Stimulated activated naive CD8-positive, alpha-beta T cell treated with anti-CD3 and anti-CD28 coated beads, Interleukin-15, amount 100 ng/mL, for 72 hours (primary cell): Measurements from ENCODE around the gene PLEKHA8.

Source experiments
- ATAC-seq: fragments of 150-1000 bp; cut with Tn5 transposase; 2 replicates; pipeline ENCODE4 v1.10.0; 2021; ENCODE audit warnings: mild to moderate bottlenecking, moderate library complexity
- DNase-seq, 2 donors: peaks; one replicate each; pipeline ENCODE4 v3.0.0; 2021 to 2022
- H3K27ac Mint-ChIP-seq, 2 donors: one replicate each; pipeline ENCODE4 v1.8.0; 2022; ENCODE audit warnings: mild to moderate bottlenecking in 2 of 2, mixed read lengths in 2 of 2, moderate library complexity in 2 of 2
- H3K27me3 Mint-ChIP-seq: one replicate; pipeline ENCODE4 v1.8.0; 2022; ENCODE audit warnings: mixed read lengths
- H3K4me1 Mint-ChIP-seq: one replicate; pipeline ENCODE4 v1.8.0; 2022; ENCODE audit warnings: mild to moderate bottlenecking, mixed read lengths
- H3K4me3 Mint-ChIP-seq, 2 donors: one replicate each; pipeline ENCODE4 v1.8.0; 2022; ENCODE audit warnings: mild to moderate bottlenecking in 2 of 2, mixed read lengths in 2 of 2, moderate library complexity in 1 of 2
- H3K9me3 Mint-ChIP-seq, 2 donors: one replicate each; pipeline ENCODE4 v1.8.0; 2022; ENCODE audit warnings: mixed read lengths in 2 of 2

PLEKHA8 gene

DNA sequence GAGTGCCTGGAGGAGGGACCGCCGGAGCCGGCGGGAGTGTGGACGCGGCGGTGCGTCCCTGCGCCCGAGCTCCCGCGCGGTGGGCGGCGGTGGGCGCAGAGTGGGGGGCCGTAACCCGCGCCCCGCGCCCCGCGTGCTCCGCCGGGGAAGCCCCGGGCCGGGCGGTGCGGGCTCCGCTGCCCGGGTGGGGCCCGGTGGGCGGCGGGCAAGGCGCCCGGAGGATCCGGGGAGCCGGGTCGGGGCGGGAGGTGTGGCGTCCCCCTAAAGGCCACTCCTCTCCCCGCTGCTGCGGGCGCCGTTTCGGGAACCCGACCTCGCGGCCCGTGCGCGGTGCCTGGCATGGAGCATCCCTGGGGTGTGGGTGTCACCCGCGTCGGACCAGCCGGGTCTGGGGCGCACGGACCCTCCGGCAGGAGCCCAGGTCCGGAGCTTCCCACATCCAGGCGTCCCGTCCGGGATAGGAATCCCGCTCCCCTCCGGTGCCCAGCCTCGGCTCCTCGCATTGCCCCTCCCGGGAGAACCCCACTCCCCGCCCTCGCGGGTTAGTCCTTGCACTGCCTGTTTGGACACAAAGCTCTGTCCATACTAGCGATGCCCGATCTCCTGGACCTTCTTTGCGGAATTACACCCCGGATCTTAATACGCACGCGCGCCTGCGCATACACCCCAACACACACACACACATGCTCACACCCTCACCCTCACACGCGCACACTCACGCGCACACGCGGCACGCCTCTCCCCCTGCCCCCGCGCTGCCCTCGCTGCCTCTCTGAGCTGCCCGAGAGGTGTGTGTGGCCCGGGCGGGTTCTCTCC is 107.3 kb downstream of the PLEKHA8 start:
- H3K9me3 Mint-ChIP-seq: no peaks in the 10 kb centered on the region
- peak; percentile 37 to 46 for DNase-seq
- peaks cover 10% of the 10 kb centered on the region for H3K4me1 Mint-ChIP-seq
- peak overlapping the region; percentile 53 to 78 for H3K27ac Mint-ChIP-seq
- peak; percentile 61 for ATAC-seq
- H3K27me3 Mint-ChIP-seq: peaks cover 17% of the 10 kb centered on the region
- peak overlapping the region; percentile 85 to 87 for H3K4me3 Mint-ChIP-seq

DNA sequence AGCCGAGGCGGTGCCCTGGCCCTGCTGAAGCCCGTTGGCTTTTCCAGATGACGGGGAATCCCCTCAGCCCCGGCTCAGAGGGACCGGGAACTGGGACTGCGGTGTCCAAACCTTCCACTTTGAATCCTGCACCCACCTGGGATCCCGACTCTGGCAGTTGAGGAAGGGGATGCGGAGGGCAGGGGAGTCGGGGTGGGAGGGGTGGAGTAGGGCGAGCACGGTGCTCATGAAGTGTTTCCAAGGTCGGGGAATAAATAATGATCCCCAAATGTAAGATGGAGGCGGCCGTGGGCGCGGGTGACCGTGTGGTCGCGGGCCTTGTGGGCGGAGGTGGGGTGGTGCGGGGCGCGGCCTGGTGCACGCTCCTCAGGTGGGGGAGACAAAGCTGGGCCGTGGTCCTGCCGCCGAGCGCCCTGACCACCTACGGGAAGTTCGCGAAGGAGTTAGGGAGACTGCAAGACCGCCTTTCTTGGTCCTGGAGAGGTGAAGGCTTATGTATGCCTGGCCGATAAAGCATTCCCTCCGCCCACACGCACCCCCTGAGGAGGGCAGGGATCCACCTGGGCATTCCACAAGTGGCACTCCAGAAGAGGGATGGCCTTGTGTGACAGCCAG is 108.0 kb downstream of the PLEKHA8 start:
- H3K9me3 Mint-ChIP-seq: no peaks in the 10 kb centered on the region
- no peak for ATAC-seq
- peaks cover 17% of the 10 kb centered on the region for H3K27me3 Mint-ChIP-seq
- no peak for DNase-seq
- peak overlapping the region; percentile 53 to 78 for H3K27ac Mint-ChIP-seq
- peaks cover 10% of the 10 kb centered on the region for H3K4me1 Mint-ChIP-seq
- peak overlapping the region; percentile 85 to 87 for H3K4me3 Mint-ChIP-seq

DNA sequence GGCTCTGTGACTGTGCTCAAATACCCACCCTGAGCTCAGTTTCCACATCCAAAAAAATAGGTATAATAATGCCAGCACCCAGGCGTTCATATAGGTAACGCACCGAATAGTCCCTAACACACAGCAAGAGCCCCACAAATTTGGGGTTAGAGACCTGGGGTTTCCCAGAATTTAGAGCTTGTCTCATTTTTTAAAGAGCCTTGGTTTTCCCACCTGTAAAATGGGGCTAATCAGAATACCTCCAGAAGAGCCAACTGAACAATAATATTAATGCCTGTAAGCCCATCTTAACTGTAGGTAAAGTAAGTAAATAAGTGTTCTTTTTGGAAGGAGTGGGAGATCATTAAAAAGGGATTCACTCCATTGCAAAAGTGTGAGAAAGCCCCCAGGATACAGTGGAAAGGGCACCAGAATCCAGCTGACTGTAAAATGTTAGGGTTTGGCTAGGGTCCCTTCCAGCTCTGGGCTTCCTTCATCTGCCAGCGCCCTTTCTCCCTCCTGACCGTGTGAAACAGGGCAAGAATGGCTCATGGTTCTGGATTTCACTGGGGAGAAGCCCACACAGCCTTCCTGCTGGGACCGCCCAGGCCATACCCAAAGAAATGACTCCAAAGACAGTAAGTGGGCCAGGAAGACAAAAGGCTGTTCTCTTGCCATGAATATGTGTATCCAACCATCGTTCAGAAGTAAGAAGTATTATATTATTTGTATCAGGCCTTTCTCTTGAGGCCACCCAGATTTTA is 108.7 kb downstream of the PLEKHA8 start:
- Mint-ChIP-seq H3K9me3 (no peaks in the 10 kb centered on the region), H3K27me3 (peaks cover 15% of the 10 kb centered on the region), H3K4me3 (peak overlapping the region in 1 of 2 donors; percentile 85), H3K4me1 (peaks cover 10% of the 10 kb centered on the region), H3K27ac (no peak overlapping the region)
- no peak for ATAC-seq
- no peak for DNase-seq

- Mint-ChIP-seq H3K9me3 (no peaks in the 10 kb centered on the region), H3K4me1 (peaks cover 10% of the 10 kb centered on the region), H3K4me3 (no peak overlapping the region), H3K27ac (no peak overlapping the region), H3K27me3 (no peaks in the 10 kb centered on the region)
- ATAC-seq (no peak), DNase-seq (no peak)
Measured at GRCh38 chr7:30139836-30140384, 111.7 kb downstream of the PLEKHA8 start.

GRCh38 chr7:30140456-30140855 is 112.2 kb downstream of the PLEKHA8 start:
- Mint-ChIP-seq H3K27me3 (no peaks in the 10 kb centered on the region), H3K27ac (no peak overlapping the region), H3K4me3 (no peak overlapping the region), H3K4me1 (peaks cover 10% of the 10 kb centered on the region), H3K9me3 (no peaks in the 10 kb centered on the region)
- no peak for ATAC-seq
- DNase-seq: no peak

DNA sequence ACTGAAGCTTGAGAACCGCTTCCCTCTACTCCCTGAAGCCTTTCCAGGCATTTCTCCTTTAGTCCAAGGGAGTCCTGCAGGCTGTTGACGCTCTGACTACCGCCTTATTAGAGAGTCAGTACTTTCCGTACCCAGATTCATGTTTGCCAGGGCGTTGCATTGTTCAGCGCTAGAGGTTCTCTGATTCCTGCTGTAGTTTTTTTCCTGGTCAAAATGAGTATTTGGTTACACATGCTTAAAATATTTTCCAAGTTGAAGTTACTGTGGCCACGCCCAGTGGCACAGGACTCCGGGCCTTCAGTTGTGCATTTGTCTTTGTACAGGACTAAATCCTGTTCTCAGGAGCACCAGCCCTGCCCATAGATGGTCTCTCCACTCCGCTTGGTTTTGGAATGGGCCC is 114.5 kb downstream of the PLEKHA8 start:
- Mint-ChIP-seq H3K27me3 (no peaks in the 10 kb centered on the region), H3K27ac (no peak overlapping the region), H3K9me3 (no peaks in the 10 kb centered on the region), H3K4me1 (peaks cover 5% of the 10 kb centered on the region), H3K4me3 (no peak overlapping the region)
- ATAC-seq (no peak), DNase-seq (no peak)

- H3K27ac Mint-ChIP-seq: no peak overlapping the region
- no peaks in the 10 kb centered on the region for H3K27me3 Mint-ChIP-seq
- no peaks in the 10 kb centered on the region for H3K9me3 Mint-ChIP-seq
- no peak overlapping the region for H3K4me3 Mint-ChIP-seq
- peaks cover 5% of the 10 kb centered on the region for H3K4me1 Mint-ChIP-seq
- no peak for DNase-seq
- ATAC-seq: peak; percentile 75
Measured at GRCh38 chr7:30143748-30144251, 115.6 kb downstream of the PLEKHA8 start.

DNA sequence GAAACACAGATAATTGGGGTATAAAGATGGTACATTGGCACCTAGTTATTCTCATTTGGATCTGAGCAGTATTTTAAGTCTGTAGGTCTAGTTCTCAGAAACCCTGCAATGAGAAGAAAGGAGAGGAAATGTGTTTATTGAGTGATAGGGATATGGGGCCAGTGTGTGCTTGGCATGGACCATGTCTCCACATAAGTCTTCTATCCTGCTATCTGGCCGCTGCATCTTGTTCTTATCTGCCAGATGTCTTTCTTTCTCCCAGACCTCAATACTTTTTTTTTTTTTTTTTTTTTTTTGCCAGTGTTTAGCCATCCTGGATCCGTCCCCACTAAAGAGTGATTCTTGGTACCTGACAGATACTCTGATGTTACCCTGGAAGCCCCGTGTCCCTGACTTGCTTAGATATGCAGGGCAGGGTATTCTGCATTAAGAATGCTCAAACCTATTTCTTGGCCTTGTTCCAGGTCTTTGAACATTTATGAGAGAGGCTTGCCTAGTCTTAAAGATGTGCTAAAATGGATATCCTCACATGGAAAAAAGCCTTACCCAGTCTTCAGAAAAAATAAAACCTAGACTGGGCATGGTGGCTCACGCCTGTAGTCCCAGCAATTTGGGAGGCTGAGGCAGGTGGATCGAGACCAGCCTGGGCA is 116.6 kb downstream of the PLEKHA8 start:
- Mint-ChIP-seq H3K4me3 (no peak overlapping the region), H3K27ac (no peak overlapping the region)
- DNase-seq: no peak

DNA sequence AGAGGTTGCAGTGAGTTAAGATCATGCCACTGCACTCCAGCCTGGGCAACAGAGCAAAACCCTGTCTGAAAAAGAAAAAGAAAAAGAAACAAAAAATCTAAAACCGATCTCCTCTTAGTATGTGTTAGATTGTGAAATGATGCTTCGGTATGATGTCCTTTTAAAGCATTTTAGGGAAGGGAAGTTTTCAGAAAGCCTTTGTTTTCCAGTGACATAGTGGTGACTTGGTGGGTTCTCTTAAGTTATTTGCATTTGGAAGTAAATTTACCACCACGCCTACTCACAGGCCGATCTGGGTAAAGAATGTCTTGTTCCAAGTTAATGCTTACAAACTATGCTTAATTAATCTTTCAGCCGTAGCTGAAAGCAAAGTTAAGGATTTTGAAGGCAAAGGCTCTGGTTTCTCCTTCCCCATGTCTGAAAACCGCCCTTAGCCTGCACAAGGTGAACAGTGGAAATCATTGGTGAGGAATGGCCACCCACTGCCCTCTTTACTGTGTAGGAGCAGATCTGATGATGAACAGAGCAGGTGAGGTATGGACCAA is 117.3 kb downstream of the PLEKHA8 start:
- Mint-ChIP-seq H3K27me3 (no peaks in the 10 kb centered on the region), H3K4me1 (peaks cover 5% of the 10 kb centered on the region), H3K9me3 (no peaks in the 10 kb centered on the region), H3K4me3 (no peak overlapping the region), H3K27ac (no peak overlapping the region)
- no peak for ATAC-seq
- no peak for DNase-seq

More for the DNA sequence above, 116.6 kb downstream of the PLEKHA8 start:
- peaks cover 5% of the 10 kb centered on the region for H3K4me1 Mint-ChIP-seq
- no peaks in the 10 kb centered on the region for H3K9me3 Mint-ChIP-seq
- no peak for ATAC-seq
- H3K27me3 Mint-ChIP-seq: no peaks in the 10 kb centered on the region

DNA sequence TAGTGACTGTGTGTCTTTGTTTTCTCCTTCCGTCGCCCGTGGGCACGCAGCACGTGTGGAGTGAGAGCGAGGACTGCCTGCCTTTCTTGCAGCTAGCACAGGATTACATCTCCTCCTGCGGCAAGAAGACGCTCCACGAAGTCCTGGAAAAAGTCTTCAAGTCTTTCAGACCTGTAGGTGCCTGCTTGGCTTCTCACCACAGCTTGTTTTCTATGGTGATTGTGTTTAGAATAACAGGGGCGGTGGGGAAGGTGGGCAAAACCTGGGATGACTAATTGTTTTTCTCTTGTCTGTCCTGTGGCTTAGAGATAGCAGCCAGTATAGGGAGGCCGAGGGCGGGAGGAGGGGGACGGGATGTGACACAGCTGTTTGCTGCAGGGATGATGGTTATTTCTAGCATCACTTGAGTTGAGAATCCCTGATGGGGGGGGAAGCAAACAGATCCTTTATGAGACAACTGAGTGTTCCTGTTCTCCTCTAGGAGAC is 118.0 kb downstream of the PLEKHA8 start:
- Mint-ChIP-seq H3K9me3 (no peaks in the 10 kb centered on the region), H3K4me3 (no peak overlapping the region), H3K27ac (no peak overlapping the region), H3K27me3 (no peaks in the 10 kb centered on the region), H3K4me1 (peaks cover 5% of the 10 kb centered on the region)
- ATAC-seq (no peak), DNase-seq (no peak)

GRCh38 chr7:30147223-30147622 is 119.0 kb downstream of the PLEKHA8 start:
- Mint-ChIP-seq H3K4me1 (peaks cover 5% of the 10 kb centered on the region), H3K9me3 (no peaks in the 10 kb centered on the region), H3K27ac (no peak overlapping the region), H3K4me3 (no peak overlapping the region), H3K27me3 (no peaks in the 10 kb centered on the region)
- DNase-seq (no peak), ATAC-seq (no peak)

GRCh38 chr7:30147785-30148184 is 119.6 kb downstream of the PLEKHA8 start:
- Mint-ChIP-seq H3K27me3 (no peaks in the 10 kb centered on the region), H3K9me3 (no peaks in the 10 kb centered on the region), H3K27ac (no peak overlapping the region), H3K4me3 (no peak overlapping the region), H3K4me1 (peaks cover 5% of the 10 kb centered on the region)
- ATAC-seq (no peak), DNase-seq (no peak)

DNA sequence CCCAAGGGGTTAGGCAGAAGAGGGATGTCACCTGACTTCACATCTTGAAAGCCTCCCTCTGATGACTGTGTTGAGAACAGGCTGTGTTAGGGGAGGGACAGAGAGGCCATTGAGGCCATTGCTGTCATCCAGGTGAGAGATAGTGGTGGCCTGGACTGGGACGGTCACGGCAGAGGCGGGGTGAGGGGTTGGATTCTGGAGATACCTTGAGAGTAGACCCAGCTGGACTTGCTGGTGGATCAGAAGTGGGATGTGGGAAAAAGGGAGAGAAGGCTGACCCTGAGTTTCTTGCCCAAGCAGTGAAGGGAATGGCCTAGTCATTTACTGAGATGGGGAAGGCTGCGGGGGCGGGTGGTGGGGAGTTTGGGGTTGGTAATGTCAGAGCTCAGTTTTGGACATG is 120.2 kb downstream of the PLEKHA8 start:
- Mint-ChIP-seq H3K4me3 (no peak overlapping the region), H3K4me1 (peaks cover 2% of the 10 kb centered on the region), H3K9me3 (no peaks in the 10 kb centered on the region), H3K27ac (peak overlapping the region in 1 of 2 donors; percentile 49), H3K27me3 (no peaks in the 10 kb centered on the region)
- DNase-seq (no peak), ATAC-seq (peak; percentile 55)

- Mint-ChIP-seq H3K27ac (peak overlapping the region; percentile 49 to 74), H3K9me3 (no peaks in the 10 kb centered on the region)
- ATAC-seq: peak; percentile 68
Measured at GRCh38 chr7:30148951-30149459, 120.8 kb downstream of the PLEKHA8 start.

More at GRCh38 chr7:30148951-30149459, 120.8 kb downstream of the PLEKHA8 start:
- Mint-ChIP-seq H3K4me1 (no peaks in the 10 kb centered on the region), H3K4me3 (no peak overlapping the region), H3K27me3 (no peaks in the 10 kb centered on the region)
- DNase-seq: peak in 1 of 2 donors; percentile 35
